ENCODE results near the gene MAMDC2. TPM values are rescaled to one million over a fixed set of nuclear protein-coding genes. Genes with fewer than 3 reads are reported as not detected.
A peak's percentile ranks its signal among the peaks of the same experiment; 100 is the strongest.
"Not testable (repeated sequence)": the region's sequence is repeated elsewhere in the genome, so short reads cannot be mapped to it uniquely, and the experiment has no call there.

Gene MAMDC2
- total and polyA plus RNA-seq, 12 donors: 0.83 to 15.7 (median 5.0) TPM

- Histone ChIP-seq H3K9me3 (replicated peaks in 1 of 3) (no peaks in the 10 kb centered on the region), H3K4me1 (replicated peaks in 1 of 2) (no peaks in the 10 kb centered on the region), H3K4me3 (no peak overlapping the region), H3K27ac (no peak overlapping the region), H3K27me3 (no peaks in the 10 kb centered on the region), H3K36me3 (replicated peaks in 1 of 2) (no peaks in the 10 kb centered on the region)
- DNase-seq: no peak
- no peak for TF ChIP-seq CTCF (IDR thresholded peaks at IDR 0.05)
- TF ChIP-seq POLR2A (IDR thresholded peaks at IDR 0.05): no peak
- intact Hi-C loops (cut with DNase I): no loop called here
- 76 to 87% (median 85%) methylated on average over 3 of the region's 3 CpGs for WGBS, 4 donors
Observed at GRCh38 chr9:70035691-70036090, 8.0 kb upstream of the MAMDC2 start.

GRCh38 chr9:70036641-70037040 lies 7.0 kb upstream of the MAMDC2 start:
- Histone ChIP-seq H3K9me3 (replicated peaks in 1 of 3) (no peaks in the 10 kb centered on the region), H3K27me3 (no peaks in the 10 kb centered on the region), H3K4me1 (replicated peaks in 1 of 2) (no peaks in the 10 kb centered on the region), H3K36me3 (replicated peaks in 1 of 2) (no peaks in the 10 kb centered on the region), H3K27ac (no peak overlapping the region), H3K4me3 (no peak overlapping the region)
- WGBS, 4 donors: 52 to 69% (median 62%) methylated on average over 6 of the region's 6 CpGs
- intact Hi-C loops (cut with DNase I): no loop called here
- TF ChIP-seq CTCF (IDR thresholded peaks at IDR 0.05): no peak
- TF ChIP-seq POLR2A (IDR thresholded peaks at IDR 0.05): no peak
- peak in 2 of 7 donors; percentile 25 for DNase-seq

- H3K4me1 ChIP-seq (replicated peaks in 1 of 2); intact Hi-C loops (cut with DNase I): not testable (repeated sequence)
- WGBS, 4 donors: 68 to 78% (median 70%) methylated on average over 4 of the region's 4 CpGs
Observed at GRCh38 chr9:70038171-70038621, 5.5 kb upstream of the MAMDC2 start.

GRCh38 chr9:70040376-70040903 lies 3.2 kb upstream of the MAMDC2 start:
- no peak for DNase-seq
- no peak overlapping the region for H3K27ac ChIP-seq
- intact Hi-C loops (cut with DNase I): no loop called here
- H3K4me3 ChIP-seq: no peak overlapping the region
- TF ChIP-seq POLR2A (IDR thresholded peaks at IDR 0.05) (no peak), CTCF (IDR thresholded peaks at IDR 0.05) (no peak)
- H3K9me3 ChIP-seq (replicated peaks in 1 of 3): no peaks in the 10 kb centered on the region
- no peaks in the 10 kb centered on the region for H3K27me3 ChIP-seq
- no peaks in the 10 kb centered on the region for H3K36me3 ChIP-seq (replicated peaks in 1 of 2)
- 64 to 71% (median 68%) methylated on average over 3 of the region's 3 CpGs for WGBS, 4 donors
- H3K4me1 ChIP-seq (replicated peaks in 1 of 2): peaks cover 0 to 13% of the 10 kb centered on the region in 2 donors

More at GRCh38 chr9:70038171-70038621, 5.5 kb upstream of the MAMDC2 start:
- not testable (repeated sequence) for H3K4me3 ChIP-seq; H3K27me3 ChIP-seq; H3K9me3 ChIP-seq (replicated peaks in 1 of 3); H3K36me3 ChIP-seq (replicated peaks in 1 of 2); DNase-seq; H3K27ac ChIP-seq

Measured in adrenal gland (tissue), 12 donors.